Measurements from ENCODE around the gene SLC28A2.

DNA sequence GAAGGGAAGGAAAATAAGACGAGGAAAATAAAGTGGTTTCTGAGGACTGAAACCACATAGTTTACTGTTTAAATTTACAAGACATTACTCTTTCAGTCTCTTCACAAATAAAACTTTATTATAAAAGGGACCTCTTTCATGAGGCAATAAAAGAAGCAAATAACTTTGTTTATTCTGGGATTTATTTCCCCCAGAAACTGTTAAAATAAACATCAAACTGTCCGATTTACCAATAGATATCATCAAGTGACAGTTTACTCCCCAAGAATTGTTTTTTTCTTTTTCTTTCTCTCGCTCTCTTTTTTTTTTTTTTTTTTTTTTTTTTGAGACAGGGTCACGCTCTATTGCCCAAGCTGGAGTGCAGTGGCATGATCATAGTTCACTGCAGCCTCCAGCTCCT is 54.1 kb downstream of the SLC28A2 start:
- TF ChIP-seq TAF1 (IDR thresholded peaks at IDR 0.05; ENCODE audit: borderline replicate concordance, insufficient read depth, low read length), result no peak
- TF ChIP-seq POLR2AphosphoS5 (IDR thresholded peaks at IDR 0.05; ENCODE audit: low read depth, low read length), result no peak
- TF ChIP-seq, protein P1, sequence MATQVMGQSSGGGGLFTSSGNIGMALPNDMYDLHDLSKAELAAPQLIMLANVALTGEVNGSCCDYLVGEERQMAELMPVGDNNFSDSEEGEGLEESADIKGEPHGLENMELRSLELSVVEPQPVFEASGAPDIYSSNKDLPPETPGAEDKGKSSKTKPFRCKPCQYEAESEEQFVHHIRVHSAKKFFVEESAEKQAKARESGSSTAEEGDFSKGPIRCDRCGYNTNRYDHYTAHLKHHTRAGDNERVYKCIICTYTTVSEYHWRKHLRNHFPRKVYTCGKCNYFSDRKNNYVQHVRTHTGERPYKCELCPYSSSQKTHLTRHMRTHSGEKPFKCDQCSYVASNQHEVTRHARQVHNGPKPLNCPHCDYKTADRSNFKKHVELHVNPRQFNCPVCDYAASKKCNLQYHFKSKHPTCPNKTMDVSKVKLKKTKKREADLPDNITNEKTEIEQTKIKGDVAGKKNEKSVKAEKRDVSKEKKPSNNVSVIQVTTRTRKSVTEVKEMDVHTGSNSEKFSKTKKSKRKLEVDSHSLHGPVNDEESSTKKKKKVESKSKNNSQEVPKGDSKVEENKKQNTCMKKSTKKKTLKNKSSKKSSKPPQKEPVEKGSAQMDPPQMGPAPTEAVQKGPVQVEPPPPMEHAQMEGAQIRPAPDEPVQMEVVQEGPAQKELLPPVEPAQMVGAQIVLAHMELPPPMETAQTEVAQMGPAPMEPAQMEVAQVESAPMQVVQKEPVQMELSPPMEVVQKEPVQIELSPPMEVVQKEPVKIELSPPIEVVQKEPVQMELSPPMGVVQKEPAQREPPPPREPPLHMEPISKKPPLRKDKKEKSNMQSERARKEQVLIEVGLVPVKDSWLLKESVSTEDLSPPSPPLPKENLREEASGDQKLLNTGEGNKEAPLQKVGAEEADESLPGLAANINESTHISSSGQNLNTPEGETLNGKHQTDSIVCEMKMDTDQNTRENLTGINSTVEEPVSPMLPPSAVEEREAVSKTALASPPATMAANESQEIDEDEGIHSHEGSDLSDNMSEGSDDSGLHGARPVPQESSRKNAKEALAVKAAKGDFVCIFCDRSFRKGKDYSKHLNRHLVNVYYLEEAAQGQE (IDR thresholded peaks at IDR 0.05; ENCODE audit: insufficient read depth in 1 of 2, low read depth in 2 of 2, low read length in 2 of 2), result no peak

Data from PFSK-1 (cell line).